GM21423 (cell line): ENCODE data around the gene SHB.
A peak's percentile ranks its signal among the peaks of the same experiment; 100 is the strongest.

ENCODE experiments used
- ATAC-seq: cut with Tn5 transposase; IDR thresholded peaks from one replicate; pipeline ENCODE4 v1.9.1; 2021; ENCODE audit warnings: mild to moderate bottlenecking, moderate library complexity; ENCODE audit not compliant: unreplicated experiment

SHB gene

GRCh38 chr9:37956904-37957663 is 111.9 kb downstream of the SHB start:
- no peak for ATAC-seq

GRCh38 chr9:37956423-37956820 is 112.6 kb downstream of the SHB start:
- no peak for ATAC-seq

GRCh38 chr9:37955781-37956422 is 113.1 kb downstream of the SHB start:
- ATAC-seq: no peak

- ATAC-seq: peak; percentile 44
Observed at GRCh38 chr9:37954581-37954981, 114.4 kb downstream of the SHB start.

- peak; percentile 78 for ATAC-seq
Observed at GRCh38 chr9:37953775-37954437, 115.1 kb downstream of the SHB start.

GRCh38 chr9:37953206-37953774 is 115.7 kb downstream of the SHB start:
- ATAC-seq: no peak

- ATAC-seq: no peak
Observed at GRCh38 chr9:37952731-37953130, 116.3 kb downstream of the SHB start.

- no peak for ATAC-seq
Observed at GRCh38 chr9:37951671-37952449, 117.2 kb downstream of the SHB start.

- no peak for ATAC-seq
Observed at GRCh38 chr9:37950561-37950960, 118.5 kb downstream of the SHB start.

- no peak for ATAC-seq
Observed at GRCh38 chr9:37949576-37949975, 119.5 kb downstream of the SHB start.

GRCh38 chr9:37948417-37948980 is 120.5 kb downstream of the SHB start:
- no peak for ATAC-seq

GRCh38 chr9:37947977-37948376 is 121.0 kb downstream of the SHB start:
- ATAC-seq: no peak

- no peak for ATAC-seq
Observed at GRCh38 chr9:37947471-37947870, 121.6 kb downstream of the SHB start.

GRCh38 chr9:37946971-37947370 is 122.1 kb downstream of the SHB start:
- no peak for ATAC-seq

GRCh38 chr9:37946041-37946440 is 123.0 kb downstream of the SHB start:
- no peak for ATAC-seq

- ATAC-seq: no peak
Observed at GRCh38 chr9:37944671-37945481, 124.2 kb downstream of the SHB start.

- no peak for ATAC-seq
Observed at GRCh38 chr9:37944266-37944650, 124.8 kb downstream of the SHB start.

- no peak for ATAC-seq
Observed at GRCh38 chr9:37943345-37944265, 125.4 kb downstream of the SHB start.
